A673 (cell line): ENCODE data around the gene TMEM95. TPM values are rescaled to one million over a fixed set of nuclear protein-coding genes. Genes with fewer than 3 reads are reported as not detected.
A peak's percentile ranks its signal among the peaks of the same experiment; 100 is the strongest.

Experiments used
- BruUV-seq: library from RNA; stranded (reverse); fragments of 400-500 nt; replicated peaks from 2 replicates; lab custom pipeline; 2021; lab: Mats Ljungman, UMichigan
- CTCF ChIA-PET: fragments of 300-600 bp; sonication (Branson Sonifier 250); formaldehyde crosslinking; loops from one replicate; lab custom pipeline; 2022; ENCODE audit warnings: antibody characterized with exemption; lab: Charles Lee
- POLR2A ChIA-PET: fragments of 300-600 bp; sonication (Branson Sonifier 250); formaldehyde crosslinking; loops from one replicate; lab custom pipeline; 2022; ENCODE audit warnings: antibody characterized with exemption; ENCODE audit not compliant: low non-redundant PET; lab: Charles Lee
- DNase-seq: peaks from one replicate; pipeline ENCODE4 v3.0.0-alpha.2; 2015; ENCODE audit warnings: low spot score
- H3K27ac ChIP-seq: fragments of 200-600 bp; sonication (generic); 2 replicates; pipeline ENCODE4 v1.5.1; 2016; ENCODE audit warnings: mixed run types, low read depth, mild to moderate bottlenecking, mixed read lengths, antibody characterized with exemption, low read length; ENCODE audit not compliant: poor library complexity, severe bottlenecking
- H3K27me3 ChIP-seq: fragments of 200-600 bp; sonication (generic); replicated peaks from 2 replicates; pipeline ENCODE4 v1.6.1; 2017; ENCODE audit warnings: mixed run types, low read depth, mild to moderate bottlenecking, mixed read lengths, antibody characterized with exemption, low read length; ENCODE audit not compliant: insufficient read depth, poor library complexity
- H3K36me3 ChIP-seq: fragments of 200-600 bp; sonication (generic); 2 replicates; pipeline ENCODE4 v1.6.1; 2016; ENCODE audit warnings: mixed run types, mild to moderate bottlenecking, mixed read lengths, antibody characterized with exemption, low read length; ENCODE audit not compliant: insufficient read depth, poor library complexity, severe bottlenecking
- H3K4me1 ChIP-seq: fragments of 200-600 bp; sonication (generic); 2 replicates; pipeline ENCODE4 v1.6.1; 2017; ENCODE audit warnings: mixed run types, mild to moderate bottlenecking, mixed read lengths, antibody characterized with exemption, low read length; ENCODE audit not compliant: insufficient read depth, poor library complexity, severe bottlenecking
- H3K4me3 ChIP-seq: fragments of 200-600 bp; sonication (generic); 2 replicates; pipeline ENCODE4 v1.5.1; 2016; ENCODE audit warnings: low read depth, mixed run types, mild to moderate bottlenecking, mixed read lengths, low read length; ENCODE audit not compliant: poor library complexity, severe bottlenecking
- H3K9me3 ChIP-seq: fragments of 200-600 bp; sonication (generic); 2 replicates; pipeline ENCODE4 v1.6.1; 2016; ENCODE audit warnings: mixed run types, low read depth, mild to moderate bottlenecking, mixed read lengths, antibody characterized with exemption, low read length; ENCODE audit not compliant: poor library complexity, severe bottlenecking
- EZH2 ChIP-seq: fragments of 200-600 bp; sonication (generic); IDR thresholded peaks from 2 replicates; pipeline ENCODE4 v1.6.1; 2017; ENCODE audit warnings: borderline replicate concordance, low read depth, mild to moderate bottlenecking, mixed read lengths, antibody characterized with exemption, low read length; ENCODE audit not compliant: poor library complexity, severe bottlenecking
- intact Hi-C: fragments of 100-400 bp; cut with micrococcal nuclease; formaldehyde crosslinking; loops from one replicate; pipeline ENCODE4 v1.10.0; 2022; ENCODE audit not compliant: unreplicated experiment
- total RNA-seq: library from RNA; stranded (reverse); gene quantifications from 2 replicates; pipeline ENCODE4 v1.2.3, GENCODE V29; 2021
- TF ChIP-seq, protein P1 (sequence below): fragments of 300-800, 200-600 bp; sonication (generic); conservative IDR thresholded peaks from 2 replicates; pipeline ENCODE4 v1.5.1; 2017; ENCODE audit warnings: low read depth, mild to moderate bottlenecking, antibody characterized with exemption, low read length, moderate library complexity, mixed read lengths

The TMEM95 gene
- total RNA-seq, 1 experiment from 2014 or later: not detected

DNA sequence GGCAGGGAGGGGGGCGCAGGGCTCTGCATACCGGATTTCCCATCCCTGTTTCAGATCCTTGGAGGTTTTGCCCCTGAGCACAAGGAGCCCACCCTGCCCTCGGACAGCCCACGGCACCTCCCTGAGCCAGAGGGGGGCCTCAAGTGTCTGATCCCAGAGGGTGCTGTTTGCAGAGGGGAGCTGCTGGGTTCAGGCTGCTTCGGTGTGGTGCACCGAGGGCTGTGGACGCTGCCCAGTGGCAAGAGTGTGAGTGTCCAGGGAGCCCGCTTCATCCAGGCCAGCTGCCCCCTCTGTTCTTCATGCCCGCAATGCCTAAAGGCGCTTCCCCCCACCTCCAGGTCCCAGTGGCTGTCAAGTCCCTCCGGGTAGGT, 28.4 kb downstream of the TMEM95 start:
- POLR2A ChIA-PET: no interaction called here
- BruUV-seq: no TSS peak
- H3K36me3 ChIP-seq: no peaks in the 10 kb centered on the region
- no peaks in the 10 kb centered on the region for H3K4me1 ChIP-seq
- CTCF ChIA-PET: no interaction called here
- no peaks in the 10 kb centered on the region for H3K27me3 ChIP-seq
- H3K4me3 ChIP-seq: peak overlapping the region; percentile 44
- intact Hi-C loops: no loop called here
- no peak for DNase-seq
- H3K9me3 ChIP-seq: no peaks in the 10 kb centered on the region
- TF ChIP-seq, protein P1, sequence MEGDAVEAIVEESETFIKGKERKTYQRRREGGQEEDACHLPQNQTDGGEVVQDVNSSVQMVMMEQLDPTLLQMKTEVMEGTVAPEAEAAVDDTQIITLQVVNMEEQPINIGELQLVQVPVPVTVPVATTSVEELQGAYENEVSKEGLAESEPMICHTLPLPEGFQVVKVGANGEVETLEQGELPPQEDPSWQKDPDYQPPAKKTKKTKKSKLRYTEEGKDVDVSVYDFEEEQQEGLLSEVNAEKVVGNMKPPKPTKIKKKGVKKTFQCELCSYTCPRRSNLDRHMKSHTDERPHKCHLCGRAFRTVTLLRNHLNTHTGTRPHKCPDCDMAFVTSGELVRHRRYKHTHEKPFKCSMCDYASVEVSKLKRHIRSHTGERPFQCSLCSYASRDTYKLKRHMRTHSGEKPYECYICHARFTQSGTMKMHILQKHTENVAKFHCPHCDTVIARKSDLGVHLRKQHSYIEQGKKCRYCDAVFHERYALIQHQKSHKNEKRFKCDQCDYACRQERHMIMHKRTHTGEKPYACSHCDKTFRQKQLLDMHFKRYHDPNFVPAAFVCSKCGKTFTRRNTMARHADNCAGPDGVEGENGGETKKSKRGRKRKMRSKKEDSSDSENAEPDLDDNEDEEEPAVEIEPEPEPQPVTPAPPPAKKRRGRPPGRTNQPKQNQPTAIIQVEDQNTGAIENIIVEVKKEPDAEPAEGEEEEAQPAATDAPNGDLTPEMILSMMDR: no peak
- no peak for TF ChIP-seq EZH2
- H3K27ac ChIP-seq: no peak overlapping the region

DNA sequence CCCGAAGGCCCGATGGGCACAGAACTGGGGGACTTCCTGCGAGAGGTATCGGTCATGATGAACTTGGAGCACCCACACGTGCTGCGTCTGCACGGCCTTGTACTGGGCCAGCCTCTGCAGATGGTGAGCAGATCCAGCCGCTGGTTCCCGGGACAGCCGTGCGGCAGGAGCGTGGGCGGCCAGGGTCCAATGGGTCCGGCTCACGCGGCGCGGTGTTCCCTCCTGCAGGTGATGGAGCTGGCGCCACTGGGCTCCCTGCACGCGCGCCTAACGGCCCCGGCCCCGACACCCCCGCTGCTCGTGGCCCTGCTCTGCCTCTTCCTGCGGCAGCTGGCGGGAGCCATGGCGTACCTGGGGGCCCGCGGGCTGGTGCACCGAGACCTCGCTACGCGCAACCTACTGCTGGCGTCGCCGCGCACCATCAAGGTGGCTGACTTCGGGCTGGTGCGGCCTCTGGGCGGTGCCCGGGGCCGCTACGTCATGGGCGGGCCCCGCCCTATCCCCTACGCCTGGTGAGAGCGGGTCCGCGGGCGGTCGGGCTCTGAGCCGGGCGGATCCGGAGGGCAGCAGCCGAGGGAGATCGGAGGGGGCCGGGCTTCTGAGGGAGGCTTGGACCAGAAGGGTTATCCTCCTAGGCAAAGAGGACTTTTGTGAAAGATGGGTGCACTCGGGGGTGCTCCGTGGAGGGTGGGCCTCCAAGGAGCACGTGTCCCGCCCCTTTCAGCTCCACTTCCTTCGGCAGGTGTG, 29.0 kb downstream of the TMEM95 start:
- intact Hi-C loops: no loop called here
- Histone ChIP-seq H3K4me1 (no peaks in the 10 kb centered on the region), H3K27me3 (no peaks in the 10 kb centered on the region), H3K4me3 (peak overlapping the region; percentile 44), H3K36me3 (no peaks in the 10 kb centered on the region), H3K9me3 (no peaks in the 10 kb centered on the region), H3K27ac (no peak overlapping the region)
- DNase-seq: peak; percentile 74
- BruUV-seq: no TSS peak
- TF ChIP-seq, protein P1: no peak
- TF ChIP-seq EZH2: no peak
- CTCF ChIA-PET: no interaction called here
- POLR2A ChIA-PET: no interaction called here

DNA sequence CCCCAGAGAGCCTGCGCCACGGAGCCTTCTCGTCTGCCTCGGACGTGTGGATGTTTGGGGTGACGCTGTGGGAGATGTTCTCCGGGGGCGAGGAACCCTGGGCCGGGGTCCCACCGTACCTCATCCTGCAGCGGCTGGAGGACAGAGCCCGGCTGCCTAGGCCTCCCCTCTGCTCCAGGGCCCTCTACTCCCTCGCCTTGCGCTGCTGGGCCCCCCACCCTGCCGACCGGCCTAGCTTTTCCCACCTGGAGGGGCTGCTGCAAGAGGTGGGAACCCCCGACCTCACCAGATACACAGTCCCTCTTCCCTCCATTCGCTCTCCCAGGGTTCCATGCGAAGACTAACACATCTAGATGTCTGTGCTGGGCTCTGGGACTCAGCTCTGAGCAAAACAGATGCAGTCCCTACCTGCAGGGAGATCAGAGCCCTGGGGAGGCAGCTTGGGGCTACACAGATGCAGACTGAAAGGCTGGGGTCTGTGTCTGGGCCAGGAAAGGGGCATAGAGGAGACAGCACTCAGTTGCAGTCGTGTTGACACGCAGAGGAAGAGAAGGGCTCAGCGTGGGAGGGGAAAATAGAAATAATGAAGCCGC, 29.6 kb downstream of the TMEM95 start:
- ChIA-PET POLR2A (no interaction called here), CTCF (no interaction called here)
- Histone ChIP-seq H3K4me1 (no peaks in the 10 kb centered on the region), H3K27me3 (no peaks in the 10 kb centered on the region), H3K27ac (no peak overlapping the region), H3K9me3 (no peaks in the 10 kb centered on the region), H3K4me3 (peak overlapping the region; percentile 44), H3K36me3 (no peaks in the 10 kb centered on the region)
- TF ChIP-seq, protein P1: no peak
- TF ChIP-seq EZH2: no peak
- intact Hi-C loops: no loop called here
- no peak for DNase-seq
- no TSS peak for BruUV-seq
